IPS-18a (cell line): ENCODE data around the gene CATSPER2.
"Not testable (repeated sequence)": the region's sequence is repeated elsewhere in the genome, so short reads cannot be mapped to it uniquely, and the experiment has no call there.

Experiments
- H3K27ac ChIP-seq: one replicate; pipeline ENCODE4 v1.5.1; 2013; ENCODE audit warnings: low read length
- H3K27me3 ChIP-seq: one replicate; pipeline ENCODE4 v1.6.1; 2013; ENCODE audit warnings: mild to moderate bottlenecking, low read length; ENCODE audit not compliant: control insufficient read depth, insufficient read depth
- H3K36me3 ChIP-seq: one replicate; pipeline ENCODE4 v1.6.1; 2013; ENCODE audit warnings: low read depth, low read length; ENCODE audit not compliant: control insufficient read depth
- H3K4me1 ChIP-seq: one replicate; pipeline ENCODE4 v1.6.1; 2013; ENCODE audit warnings: low read depth, low read length; ENCODE audit not compliant: control insufficient read depth
- H3K4me3 ChIP-seq: one replicate; pipeline ENCODE4 v1.5.1; 2013; ENCODE audit warnings: low read length
- H3K9ac ChIP-seq: one replicate; pipeline ENCODE4 v1.6.1; 2013; ENCODE audit warnings: mild to moderate bottlenecking, low read length, moderate library complexity
- H3K9me3 ChIP-seq: one replicate; pipeline ENCODE4 v1.6.1; 2013; ENCODE audit warnings: low read depth, low read length; ENCODE audit not compliant: control insufficient read depth

The CATSPER2 gene

DNA sequence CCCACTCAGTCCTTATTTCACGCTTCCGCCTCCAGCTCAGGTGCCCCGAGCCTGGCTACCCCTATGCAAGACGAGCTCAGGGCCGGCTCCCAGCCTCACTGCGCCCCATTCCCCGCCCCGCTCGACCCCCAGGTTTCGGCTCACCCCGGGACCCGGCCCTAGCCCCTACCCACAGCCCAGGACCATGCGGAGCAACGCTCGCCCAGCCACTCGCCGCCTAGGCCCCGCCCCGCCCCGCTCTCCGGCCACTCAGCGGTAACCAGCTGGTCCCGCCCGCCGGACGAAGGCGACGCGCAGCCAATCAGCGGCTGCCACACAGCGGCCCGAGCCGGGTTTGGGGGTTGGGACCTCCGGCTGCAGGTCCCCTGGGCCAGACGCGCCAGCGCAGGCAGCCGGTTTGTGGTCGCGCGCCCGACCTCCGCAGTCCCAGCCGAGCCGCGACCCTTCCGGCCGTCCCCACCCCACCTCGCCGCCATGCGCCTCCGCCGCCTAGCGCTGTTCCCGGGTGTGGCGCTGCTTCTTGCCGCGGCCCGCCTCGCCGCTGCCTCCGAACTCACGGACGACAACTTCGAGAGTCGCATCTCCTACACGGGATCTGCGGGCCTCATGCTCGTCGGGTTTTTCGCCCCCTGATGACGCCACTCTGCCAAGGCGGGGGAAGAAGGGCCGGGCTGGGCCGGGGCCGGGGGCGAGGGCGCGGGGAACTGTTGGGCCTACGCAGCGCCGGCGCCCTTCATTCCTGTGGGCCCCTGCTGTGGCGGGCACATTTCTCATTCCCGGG lies at the start of gene CATSPER2:
Gene CATSPER2, minus strand, starts transcription at position 196 of the 781 bp plus-strand sequence. CDS start 783 bp downstream, outside the sequence.
- H3K9me3 ChIP-seq = no peaks in the 10 kb centered on the region
- no peaks in the 10 kb centered on the region for H3K36me3 ChIP-seq
- H3K27ac ChIP-seq = no peak within 1 kb of the TSS
- no peak within 1 kb of the TSS for H3K9ac ChIP-seq
- no peak within 1 kb of the TSS for H3K4me3 ChIP-seq
- H3K4me1 ChIP-seq = no peaks in the 10 kb centered on the region
- H3K27me3 ChIP-seq = no peaks in the 10 kb centered on the region

DNA sequence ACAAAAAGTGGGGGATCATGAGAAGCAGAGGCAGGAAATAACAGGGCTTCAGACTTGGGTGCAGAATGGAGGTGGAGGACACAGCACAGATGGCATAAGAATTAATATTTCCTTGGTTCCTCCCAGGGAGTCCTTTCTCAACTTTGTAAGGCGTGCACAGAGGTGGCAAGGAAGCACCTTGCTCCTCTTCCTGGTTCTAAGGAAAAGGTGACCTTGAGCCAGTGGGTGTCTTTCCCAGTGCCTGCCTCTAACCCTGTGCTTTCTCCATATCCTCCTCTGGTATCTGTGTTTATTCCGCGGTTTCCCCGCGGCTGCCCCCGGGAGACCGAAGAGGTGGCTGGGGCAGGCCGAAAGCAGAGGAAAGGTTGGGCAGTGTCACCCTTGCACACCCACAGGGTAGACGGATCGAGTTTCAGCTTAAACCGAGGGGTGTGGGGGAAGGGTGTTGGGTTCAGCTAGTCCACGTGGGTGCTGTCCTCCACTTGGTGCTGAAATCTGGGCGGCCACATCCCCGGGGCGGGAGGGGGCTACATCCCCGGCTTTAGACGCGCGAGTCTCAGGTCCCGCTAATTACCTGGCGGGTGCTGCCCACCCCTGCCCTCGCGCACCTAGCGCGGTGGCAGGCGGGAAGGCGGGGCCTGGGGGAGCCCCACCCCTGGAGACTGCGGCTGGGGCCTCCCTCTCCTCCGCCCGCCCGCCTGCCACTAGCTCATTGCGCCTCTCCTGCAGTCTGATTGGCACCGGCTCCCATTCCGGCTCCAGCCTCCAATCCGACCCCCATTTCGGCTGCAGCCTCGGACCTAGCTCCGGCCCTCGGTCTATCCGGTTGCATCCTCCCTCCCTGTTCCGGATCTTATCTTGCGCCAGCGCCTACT lies 44.7 kb upstream of the CATSPER2 start, which contains the start of gene CKMT1A:
Gene CKMT1A, plus strand, starts transcription at position 712 of the 875 bp plus-strand sequence. CDS start 192 bp downstream, outside the sequence.
- H3K9me3 ChIP-seq, H3K4me3 ChIP-seq, H3K36me3 ChIP-seq, H3K4me1 ChIP-seq, H3K9ac ChIP-seq, H3K27me3 ChIP-seq, H3K27ac ChIP-seq: not testable (repeated sequence)

DNA sequence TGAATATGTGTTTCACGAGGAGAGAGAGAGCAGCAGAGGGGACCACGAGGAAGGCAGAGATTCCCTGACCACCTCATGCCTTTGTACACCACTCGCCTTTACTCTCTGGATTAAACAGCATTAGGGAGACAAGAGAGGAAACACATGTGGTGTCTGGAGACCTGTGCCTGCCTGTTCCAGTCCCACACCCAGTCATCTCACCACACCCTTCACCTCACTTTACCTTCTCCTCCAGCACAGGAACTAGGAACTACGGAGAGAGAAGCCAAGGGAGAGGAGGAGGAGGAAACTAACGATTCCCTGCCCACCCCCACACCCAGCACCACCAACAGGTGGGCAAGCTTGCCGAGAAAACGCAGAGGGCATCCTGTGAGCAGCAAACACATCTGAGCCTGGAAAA lies 44.0 kb upstream of the CATSPER2 start:
- H3K27ac ChIP-seq, H3K9me3 ChIP-seq, H3K27me3 ChIP-seq, H3K4me3 ChIP-seq, H3K4me1 ChIP-seq, H3K36me3 ChIP-seq, H3K9ac ChIP-seq: not testable (repeated sequence)

DNA sequence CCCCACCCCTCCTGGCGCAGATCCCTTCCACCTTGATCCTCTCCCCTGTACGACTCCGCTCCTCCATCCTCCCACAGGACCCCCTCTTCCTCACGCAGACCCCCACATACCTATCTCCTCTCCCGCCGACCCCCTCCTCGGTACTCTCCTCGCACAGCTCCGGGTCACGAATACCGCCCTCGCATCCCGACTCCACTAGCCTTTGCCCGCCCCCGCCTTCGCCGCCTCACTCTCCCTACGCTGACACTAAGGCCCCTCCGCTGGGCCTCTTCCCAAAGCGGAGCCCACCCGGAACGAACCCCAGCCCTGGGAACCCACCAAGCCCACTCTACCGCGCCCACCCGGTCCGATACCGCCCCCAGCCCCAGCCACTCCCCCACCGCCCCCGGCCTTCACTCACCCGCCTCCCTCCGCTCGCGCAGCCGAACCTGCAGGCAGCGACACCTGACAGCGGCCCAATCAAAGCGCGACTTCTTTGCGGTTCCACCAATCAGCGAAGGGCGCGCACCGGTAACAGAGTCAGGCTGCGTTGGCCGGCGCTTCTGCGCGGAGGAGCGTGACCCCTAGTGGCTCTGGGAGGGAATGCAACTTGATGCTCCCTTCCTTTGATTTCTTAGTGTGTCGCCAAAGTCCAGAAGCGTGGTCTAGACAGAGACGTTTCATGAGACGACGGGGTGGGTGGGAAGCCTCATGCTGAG lies 41.1 kb upstream of the CATSPER2 start:
- not testable (repeated sequence) for H3K27ac ChIP-seq, H3K27me3 ChIP-seq, H3K4me1 ChIP-seq, H3K36me3 ChIP-seq, H3K9ac ChIP-seq, H3K9me3 ChIP-seq, H3K4me3 ChIP-seq

DNA sequence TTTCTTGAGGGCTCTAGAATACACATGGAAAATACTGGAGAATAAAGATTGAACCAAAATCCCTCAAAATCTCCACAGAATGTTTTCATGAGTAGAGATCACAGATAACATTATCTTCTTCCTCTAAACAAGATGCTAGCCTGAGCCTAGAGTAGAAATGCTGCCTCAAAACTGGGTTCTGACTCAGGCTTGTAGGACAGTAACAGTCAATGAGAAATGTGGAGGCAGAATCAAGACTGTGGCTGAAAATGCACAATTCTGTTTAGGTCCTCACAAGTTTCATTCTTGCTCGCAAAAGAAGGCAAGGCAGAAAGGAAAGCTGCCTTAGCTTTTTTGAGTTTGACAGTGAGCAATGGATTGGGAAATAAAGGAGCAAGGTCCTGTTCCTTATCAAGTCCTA lies 25.5 kb upstream of the CATSPER2 start:
- not testable (repeated sequence) for H3K9me3 ChIP-seq, H3K9ac ChIP-seq, H3K27me3 ChIP-seq, H3K36me3 ChIP-seq, H3K27ac ChIP-seq, H3K4me3 ChIP-seq, H3K4me1 ChIP-seq

DNA sequence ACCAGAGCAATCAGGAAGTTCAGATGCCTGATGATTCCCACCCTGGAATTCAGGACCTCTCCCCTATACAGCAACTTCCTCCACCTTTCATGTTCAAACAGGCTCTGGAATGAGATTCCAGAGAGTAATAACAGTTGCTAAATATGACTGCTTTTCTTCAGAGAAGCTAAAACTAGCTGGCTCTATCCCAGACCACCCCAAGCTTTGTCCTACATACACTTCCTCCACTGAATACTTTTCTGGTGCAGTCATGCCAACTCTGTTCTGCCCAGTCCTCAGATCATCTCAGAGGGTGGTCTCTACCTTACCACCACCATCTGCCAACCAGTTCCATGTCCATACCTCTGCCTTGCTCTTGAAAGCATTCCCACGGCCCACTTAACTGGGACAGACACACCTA lies 17.5 kb upstream of the CATSPER2 start:
- not testable (repeated sequence) for H3K27ac ChIP-seq, H3K36me3 ChIP-seq, H3K9me3 ChIP-seq

DNA sequence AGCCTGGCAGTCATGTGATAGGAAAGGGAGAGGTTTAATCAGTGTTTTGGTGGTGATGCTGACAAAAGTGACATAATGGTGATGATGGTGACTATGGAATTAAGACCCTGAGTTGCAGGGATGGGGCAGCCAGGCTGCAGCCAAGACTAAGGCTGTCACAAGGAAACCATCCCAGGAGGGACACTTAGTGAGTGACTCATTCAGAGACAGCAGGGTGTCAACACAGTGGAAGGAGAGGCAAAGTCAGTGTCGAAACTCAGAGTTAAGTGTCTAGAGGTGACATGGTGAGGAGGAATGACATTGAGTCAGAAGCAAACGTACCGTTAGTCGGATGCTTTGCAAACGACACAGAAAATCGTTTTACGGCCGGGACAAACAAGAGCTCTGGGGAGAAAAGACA lies 14.7 kb upstream of the CATSPER2 start:
- H3K27ac ChIP-seq, H3K4me3 ChIP-seq, H3K9me3 ChIP-seq, H3K36me3 ChIP-seq, H3K4me1 ChIP-seq, H3K27me3 ChIP-seq, H3K9ac ChIP-seq: not testable (repeated sequence)

More for the DNA sequence above, 17.5 kb upstream of the CATSPER2 start:
- not testable (repeated sequence) for H3K4me3 ChIP-seq, H3K4me1 ChIP-seq, H3K27me3 ChIP-seq, H3K9ac ChIP-seq

DNA sequence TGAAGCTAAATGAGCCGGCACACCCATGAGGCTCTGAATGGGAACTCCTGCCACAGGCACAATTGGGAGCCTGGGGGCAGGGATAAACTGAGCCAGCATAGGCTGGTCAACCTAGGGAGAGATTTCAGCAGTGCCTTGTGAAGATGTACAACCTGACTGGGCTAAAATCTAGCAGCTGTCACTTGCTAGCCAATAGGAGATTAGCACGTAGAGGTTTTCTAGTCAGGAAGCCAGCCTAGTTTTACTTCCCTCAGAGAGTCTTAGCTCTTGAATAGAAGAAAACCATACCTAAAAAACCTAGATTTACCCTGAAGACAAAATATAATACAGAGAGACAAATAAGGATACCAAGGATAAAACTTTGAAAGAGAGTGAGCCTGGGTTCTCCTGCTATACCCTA lies 13.6 kb upstream of the CATSPER2 start:
- H3K27ac ChIP-seq, H3K4me1 ChIP-seq, H3K9me3 ChIP-seq, H3K27me3 ChIP-seq, H3K9ac ChIP-seq, H3K4me3 ChIP-seq, H3K36me3 ChIP-seq: not testable (repeated sequence)

DNA sequence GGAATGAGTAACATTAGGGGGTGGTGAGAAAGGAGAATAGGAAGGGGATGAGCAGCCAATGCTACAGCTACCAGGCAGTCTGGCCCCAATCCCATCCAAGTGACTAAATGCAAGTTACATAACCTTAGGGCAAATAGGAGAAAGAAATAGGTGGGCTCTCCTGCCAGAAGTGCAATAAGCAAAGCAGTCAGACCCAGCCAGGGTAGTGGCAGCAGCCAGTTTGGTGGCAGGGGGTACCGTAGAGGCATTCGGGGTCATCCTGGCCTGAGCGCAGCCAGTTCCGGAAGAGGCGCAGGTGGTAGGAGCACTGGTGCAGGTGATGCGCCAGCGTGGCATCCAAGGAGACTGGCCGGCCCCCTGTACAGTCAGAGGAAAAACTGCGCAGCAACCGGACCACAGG lies 11.1 kb upstream of the CATSPER2 start:
- not testable (repeated sequence) for H3K4me1 ChIP-seq, H3K36me3 ChIP-seq, H3K27me3 ChIP-seq, H3K4me3 ChIP-seq, H3K9ac ChIP-seq, H3K27ac ChIP-seq, H3K9me3 ChIP-seq

DNA sequence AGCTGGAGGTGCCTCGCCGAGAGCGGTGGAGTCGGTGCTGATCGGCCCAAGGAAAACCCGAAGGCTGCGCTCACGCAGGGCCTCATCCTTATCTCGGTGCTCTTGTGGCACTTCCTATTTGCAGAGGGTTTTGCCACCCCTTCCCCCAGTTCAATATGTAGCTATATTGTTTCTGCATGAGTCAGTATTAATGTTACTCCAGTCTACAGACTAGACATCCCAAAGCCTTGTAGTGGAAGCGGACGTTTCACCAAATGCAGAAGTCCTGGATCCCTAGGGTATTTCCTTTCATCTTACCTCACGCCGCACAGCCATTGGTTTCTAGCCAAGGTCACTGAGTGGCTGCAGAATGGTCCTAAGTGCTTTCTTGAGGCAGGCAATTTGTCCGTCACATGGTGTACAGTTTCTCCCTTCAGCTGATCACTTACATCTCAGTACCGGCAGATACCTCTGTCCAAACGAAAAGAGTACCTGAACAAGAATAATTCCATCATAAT lies 834 bp upstream of the CATSPER2 start:
- not testable (repeated sequence) for H3K9me3 ChIP-seq, H3K4me3 ChIP-seq, H3K27me3 ChIP-seq, H3K27ac ChIP-seq, H3K36me3 ChIP-seq, H3K4me1 ChIP-seq, H3K9ac ChIP-seq

DNA sequence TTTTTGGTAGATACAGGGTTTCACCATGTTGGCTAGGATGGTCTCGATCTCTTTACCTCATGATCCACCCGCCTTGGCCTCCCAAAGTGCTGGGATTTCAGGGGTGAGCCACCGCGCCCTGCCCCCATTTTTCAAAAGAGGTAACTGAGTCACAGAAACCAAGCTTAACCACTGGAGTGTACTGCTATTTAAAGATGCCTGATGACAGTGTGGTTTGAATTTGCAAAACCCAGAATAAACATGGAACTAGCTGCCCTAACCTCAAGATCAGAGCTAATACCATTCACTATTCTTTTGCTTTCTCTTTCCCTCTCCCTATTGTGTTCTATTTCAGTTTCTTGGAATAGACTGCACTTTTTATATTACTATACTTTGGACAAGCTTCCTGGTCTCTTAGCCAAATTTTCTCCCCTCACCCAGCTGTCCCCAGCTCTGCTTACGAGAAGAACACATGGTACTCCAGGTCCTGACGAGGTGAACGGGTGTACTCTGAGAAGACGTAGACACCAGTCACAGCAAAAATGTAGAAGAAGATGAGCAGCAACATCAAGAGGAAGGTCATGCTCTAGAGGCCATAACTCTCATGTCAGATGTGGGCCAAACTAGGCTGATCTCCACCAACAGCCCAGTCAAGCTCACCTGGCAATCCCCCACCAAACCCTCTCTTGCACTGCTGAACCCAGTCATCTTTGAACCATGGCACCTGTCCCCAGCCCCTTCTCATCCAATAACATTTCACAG lies 10.0 kb downstream of the CATSPER2 start:
- not testable (repeated sequence) for H3K27ac ChIP-seq, H3K27me3 ChIP-seq, H3K4me3 ChIP-seq, H3K36me3 ChIP-seq, H3K4me1 ChIP-seq, H3K9me3 ChIP-seq, H3K9ac ChIP-seq
